Astrocyte of the cerebellum (primary cell): Measurements from ENCODE around the gene GSKIP.

Source experiments
- DNase-seq: peaks from one replicate; pipeline ENCODE4 v3.0.0-alpha.2; 2011; ENCODE audit warnings: low read depth
- H3K4me3 ChIP-seq: 2 replicates; pipeline ENCODE4 v1.5.1; 2011; ENCODE audit warnings: mild to moderate bottlenecking, low read depth, low read length, moderate library complexity
- CTCF ChIP-seq: IDR thresholded peaks from 2 replicates; pipeline ENCODE4 v1.5.1; 2012; ENCODE audit warnings: low read length, low read depth, moderate library complexity, mild to moderate bottlenecking; ENCODE audit errors: missing control alignments
- in situ Hi-C: cut with HindIII; loops from 2 replicates; pipeline ENCODE4 v1.10.0; 2017; ENCODE audit warnings: low sequenced_read_pairs

The GSKIP gene

GRCh38 chr14:96407935-96408570, 44.7 kb downstream of the GSKIP start:
- TF ChIP-seq CTCF = no peak
- in situ Hi-C loops = no loop called here
- H3K4me3 ChIP-seq = no peak overlapping the region
- DNase-seq = no peak

GRCh38 chr14:96408608-96409007, 45.3 kb downstream of the GSKIP start:
- DNase-seq = no peak
- H3K4me3 ChIP-seq = no peak overlapping the region
- in situ Hi-C loops = no loop called here

GRCh38 chr14:96409701-96410100, 46.4 kb downstream of the GSKIP start:
- TF ChIP-seq CTCF = no peak
- no peak overlapping the region for H3K4me3 ChIP-seq
- no peak for DNase-seq
- in situ Hi-C loops = no loop called here

More at GRCh38 chr14:96408608-96409007, 45.3 kb downstream of the GSKIP start:
- TF ChIP-seq CTCF = no peak

- DNase-seq = no peak
- in situ Hi-C loops = no loop called here
- TF ChIP-seq CTCF = no peak
These were observed 46.8 kb downstream of the GSKIP start for GRCh38 chr14:96410119-96410518.

GRCh38 chr14:96413526-96413925, 50.2 kb downstream of the GSKIP start:
- H3K4me3 ChIP-seq = no peak overlapping the region
- no peak for DNase-seq
- in situ Hi-C loops = no loop called here
- no peak for TF ChIP-seq CTCF

More at GRCh38 chr14:96410119-96410518, 46.8 kb downstream of the GSKIP start:
- no peak overlapping the region for H3K4me3 ChIP-seq

GRCh38 chr14:96415559-96415958, 52.2 kb downstream of the GSKIP start:
- no peak for DNase-seq
- H3K4me3 ChIP-seq = no peak overlapping the region
- no peak for TF ChIP-seq CTCF
- in situ Hi-C loops = no loop called here

GRCh38 chr14:96416292-96416691, 53.0 kb downstream of the GSKIP start:
- in situ Hi-C loops = no loop called here
- no peak for DNase-seq
- H3K4me3 ChIP-seq = no peak overlapping the region
- no peak for TF ChIP-seq CTCF
